GM23248 (cell line): ENCODE measurements around the gene DNAJC3.

Source experiments
- EZH2 ChIP-seq: fragments of 200-600 bp; sonication (generic); IDR thresholded peaks from 2 replicates; pipeline ENCODE4 v1.6.1; 2018; ENCODE audit warnings: antibody characterized with exemption, mild to moderate bottlenecking; ENCODE audit not compliant: insufficient read depth, poor library complexity, severe bottlenecking
- EZH2phosphoT487 ChIP-seq: fragments of 200-600 bp; sonication (generic); IDR thresholded peaks from 2 replicates; pipeline ENCODE4 v1.6.1; 2018; ENCODE audit warnings: antibody characterized with exemption, moderate library complexity, mild to moderate bottlenecking, low read depth; ENCODE audit not compliant: insufficient read depth

DNA sequence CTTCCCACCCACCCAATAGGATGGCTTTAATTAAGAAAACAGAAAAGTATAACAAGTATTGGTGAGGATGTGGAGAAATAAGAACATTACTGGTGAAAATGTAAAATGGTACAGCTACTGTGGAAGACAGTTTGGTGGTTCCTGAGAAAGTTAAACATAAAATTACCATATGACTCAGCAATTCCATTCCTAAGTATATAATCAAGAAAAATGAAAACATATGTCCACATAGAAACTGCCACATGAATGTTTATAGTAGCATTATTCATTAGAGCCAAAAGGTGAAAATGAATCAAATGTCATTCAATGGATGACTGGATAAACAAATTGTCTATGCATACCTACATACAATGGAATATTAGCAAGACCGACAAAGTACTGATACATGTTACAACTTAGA, 49.3 kb upstream of the DNAJC3 start:
- TF ChIP-seq EZH2 = no peak
- no peak for TF ChIP-seq EZH2phosphoT487
